Measurements from ENCODE around the gene EXOC6B. TPM values are rescaled to one million over a fixed set of nuclear protein-coding genes. Genes with fewer than 3 reads are reported as not detected.

The EXOC6B gene
- total and polyA plus RNA-seq, 8 donors: 3.4 to 57.2 (median 27.1) TPM

DNA sequence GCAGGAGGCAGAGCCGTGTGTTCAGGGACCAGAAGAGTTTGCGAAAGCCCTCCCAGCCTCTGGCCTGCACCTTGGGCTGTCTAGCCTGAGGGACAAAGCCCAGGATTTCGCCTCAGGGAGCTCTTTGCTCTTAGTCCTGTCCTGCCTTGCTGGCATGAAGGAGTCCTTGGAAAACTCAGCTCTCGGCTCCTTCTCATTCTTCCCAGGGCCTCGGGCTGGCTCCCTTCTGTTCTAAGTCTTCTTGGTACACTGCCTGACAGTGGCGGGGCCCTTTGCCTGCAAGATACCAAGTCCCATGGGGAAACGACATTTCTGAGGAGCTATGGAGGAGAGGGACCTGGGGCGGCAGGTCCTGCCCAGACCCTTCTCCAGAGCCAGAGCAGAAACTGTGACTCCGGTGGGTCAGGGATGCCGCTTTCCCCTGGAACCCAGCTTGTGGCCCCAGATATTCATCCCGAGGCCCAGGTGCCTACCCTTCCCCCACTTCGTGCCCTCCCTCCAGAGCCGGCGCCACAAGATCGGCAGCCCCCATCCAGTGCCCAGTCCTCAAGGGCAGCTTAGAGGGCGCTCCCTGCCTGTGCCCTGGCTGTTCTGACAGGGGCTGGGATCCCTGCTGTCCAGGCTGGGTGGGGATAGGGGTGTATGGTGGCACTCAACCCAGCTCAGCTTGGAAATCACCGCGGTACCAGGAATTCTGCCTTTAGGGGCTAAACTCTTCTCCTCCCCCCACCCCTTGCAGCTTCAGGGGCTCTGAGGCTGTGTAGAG lies 672.6 kb downstream of the EXOC6B start:
- Histone ChIP-seq H3K9me3 (no peaks in the 10 kb centered on the region), H3K36me3 (no peaks in the 10 kb centered on the region), H3K27ac (no peak overlapping the region), H3K4me3 (no peak overlapping the region), H3K27me3 (peaks cover 0 to 96% (median 31%) of the 10 kb centered on the region in 3 donors), H3K4me1 (peaks cover 14 to 23% (median 21%) of the 10 kb centered on the region in 4 donors)
- intact Hi-C loops (cut with DNase I; ENCODE audit: low total_unique reads): loop anchor here (5.0 kb wide), 2 partner anchors 226 to 606 kb away; no protein-coding TSS in a partner anchor
- 80 to 89% (median 85%) methylated on average over 15 to 18 of the region's 18 CpGs for WGBS, 5 donors
- TF ChIP-seq POLR2A (IDR thresholded peaks at IDR 0.05) (no peak), POLR2AphosphoS5 (IDR thresholded peaks at IDR 0.05) (no peak), EP300 (IDR thresholded peaks at IDR 0.05) (no peak)
- TF ChIP-seq, protein P1, sequence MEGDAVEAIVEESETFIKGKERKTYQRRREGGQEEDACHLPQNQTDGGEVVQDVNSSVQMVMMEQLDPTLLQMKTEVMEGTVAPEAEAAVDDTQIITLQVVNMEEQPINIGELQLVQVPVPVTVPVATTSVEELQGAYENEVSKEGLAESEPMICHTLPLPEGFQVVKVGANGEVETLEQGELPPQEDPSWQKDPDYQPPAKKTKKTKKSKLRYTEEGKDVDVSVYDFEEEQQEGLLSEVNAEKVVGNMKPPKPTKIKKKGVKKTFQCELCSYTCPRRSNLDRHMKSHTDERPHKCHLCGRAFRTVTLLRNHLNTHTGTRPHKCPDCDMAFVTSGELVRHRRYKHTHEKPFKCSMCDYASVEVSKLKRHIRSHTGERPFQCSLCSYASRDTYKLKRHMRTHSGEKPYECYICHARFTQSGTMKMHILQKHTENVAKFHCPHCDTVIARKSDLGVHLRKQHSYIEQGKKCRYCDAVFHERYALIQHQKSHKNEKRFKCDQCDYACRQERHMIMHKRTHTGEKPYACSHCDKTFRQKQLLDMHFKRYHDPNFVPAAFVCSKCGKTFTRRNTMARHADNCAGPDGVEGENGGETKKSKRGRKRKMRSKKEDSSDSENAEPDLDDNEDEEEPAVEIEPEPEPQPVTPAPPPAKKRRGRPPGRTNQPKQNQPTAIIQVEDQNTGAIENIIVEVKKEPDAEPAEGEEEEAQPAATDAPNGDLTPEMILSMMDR (IDR thresholded peaks at IDR 0.05): no peak
- peak in 1 of 2 donors; percentile 17 for DNase-seq

DNA sequence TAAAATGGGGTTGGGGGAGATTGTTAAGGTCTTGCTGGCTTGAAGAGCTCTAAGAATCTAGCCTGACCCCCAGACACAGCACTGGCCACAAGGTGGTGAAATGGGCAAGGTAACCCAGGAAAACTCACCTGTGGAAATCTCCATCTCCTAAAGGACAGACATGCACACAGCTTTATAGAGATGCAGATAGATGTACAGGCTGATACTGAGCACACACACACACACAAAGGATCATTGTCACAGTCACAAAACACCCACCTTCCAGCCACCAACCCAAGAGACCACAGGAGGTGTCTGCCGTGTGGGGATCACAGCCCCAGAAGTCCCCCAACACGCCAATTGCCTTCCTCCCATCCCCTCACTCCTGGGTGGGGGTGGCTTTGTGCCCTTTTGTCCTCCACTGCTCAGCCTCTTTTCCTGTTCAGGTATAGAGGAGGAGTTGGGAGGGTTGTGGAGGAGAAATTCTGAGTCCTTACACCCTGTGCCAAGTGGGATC lies 674.9 kb downstream of the EXOC6B start:
- TF ChIP-seq, protein P1 (IDR thresholded peaks at IDR 0.05): no peak
- TF ChIP-seq EP300 (IDR thresholded peaks at IDR 0.05): no peak
- no peak for TF ChIP-seq POLR2A (IDR thresholded peaks at IDR 0.05)
- no peak for TF ChIP-seq POLR2AphosphoS5 (IDR thresholded peaks at IDR 0.05)
- Histone ChIP-seq H3K27ac (no peak overlapping the region), H3K27me3 (peaks cover 21 to 96% (median 54%) of the 10 kb centered on the region in 3 donors), H3K4me3 (no peak overlapping the region), H3K4me1 (peaks cover 35 to 46% (median 44%) of the 10 kb centered on the region in 4 donors), H3K9me3 (peaks cover 0 to 13% (median 2%) of the 10 kb centered on the region in 4 donors), H3K36me3 (no peaks in the 10 kb centered on the region)
- peak; percentile 2 to 18 for DNase-seq
- intact Hi-C loops (cut with DNase I; ENCODE audit: low total_unique reads): loop anchor here (5.0 kb wide), 2 partner anchors 224 to 604 kb away; no protein-coding TSS in a partner anchor
- 75 to 92% (median 85%) methylated on average over 2 of the region's 2 CpGs for WGBS, 5 donors

DNA sequence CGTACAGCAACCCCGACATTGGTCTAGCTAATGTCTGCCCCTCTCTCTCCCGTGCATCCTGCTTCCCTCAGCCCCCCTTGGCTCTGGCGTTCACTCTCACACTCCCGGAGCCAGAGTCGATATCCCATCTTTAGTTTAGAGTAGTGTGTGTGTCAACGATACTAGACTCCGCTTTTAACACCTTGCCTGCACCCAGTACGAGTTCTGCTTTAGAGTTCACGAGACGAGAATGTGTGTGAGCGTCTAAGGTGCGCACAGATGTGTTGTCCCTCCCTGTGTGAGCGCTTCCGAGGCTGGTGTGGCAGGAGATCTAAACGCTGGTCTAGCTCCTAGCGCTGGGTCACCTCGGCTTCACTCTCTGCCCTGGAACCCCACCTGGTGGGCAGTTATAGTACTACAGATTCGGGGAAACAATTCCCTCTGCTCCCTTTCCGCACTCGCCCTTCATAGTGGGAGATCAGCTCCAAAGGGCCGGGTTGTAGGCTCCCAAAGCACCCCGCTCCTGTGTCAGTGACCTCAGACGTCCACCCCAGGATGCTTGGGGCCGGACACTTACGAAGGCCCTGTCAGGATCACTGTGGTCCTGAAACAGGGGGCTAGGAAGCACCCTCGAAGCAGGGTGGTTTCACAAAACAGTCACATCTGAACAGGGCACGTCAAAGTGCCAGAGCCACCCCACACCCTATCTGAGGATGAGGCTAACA lies 675.5 kb downstream of the EXOC6B start:
- TF ChIP-seq EP300 (IDR thresholded peaks at IDR 0.05): no peak
- TF ChIP-seq, protein P1 (IDR thresholded peaks at IDR 0.05): peak in 6 of 7 experiments; percentile 62 to 92 (median 83)
- no peak for TF ChIP-seq POLR2AphosphoS5 (IDR thresholded peaks at IDR 0.05)
- no peak for TF ChIP-seq POLR2A (IDR thresholded peaks at IDR 0.05)
- no peaks in the 10 kb centered on the region for H3K36me3 ChIP-seq
- WGBS, 5 donors: 5 to 7% (median 6%) methylated on average over 22 to 28 of the region's 28 CpGs
- H3K27me3 ChIP-seq: peaks cover 26 to 96% (median 60%) of the 10 kb centered on the region in 3 donors
- intact Hi-C loops (cut with DNase I; ENCODE audit: low total_unique reads): loop anchor here (5.0 kb wide), 2 partner anchors 223 to 603 kb away; no protein-coding TSS in a partner anchor
- peak; percentile 80 to 92 for DNase-seq
- H3K4me1 ChIP-seq: peaks cover 39 to 52% (median 50%) of the 10 kb centered on the region in 4 donors
- peak overlapping the region; percentile 48 to 60 (median 54) for H3K4me3 ChIP-seq
- no peak overlapping the region for H3K27ac ChIP-seq
- peaks cover 0 to 14% (median 2%) of the 10 kb centered on the region in 4 donors for H3K9me3 ChIP-seq

Data from stomach (tissue), 9 donors.